ENCODE results near the gene PTPRK. TPM values are rescaled to one million over a fixed set of nuclear protein-coding genes. Genes with fewer than 3 reads are reported as not detected.

PTPRK gene
- total RNA-seq, 1 donor from 2014 or later: 117 TPM

DNA sequence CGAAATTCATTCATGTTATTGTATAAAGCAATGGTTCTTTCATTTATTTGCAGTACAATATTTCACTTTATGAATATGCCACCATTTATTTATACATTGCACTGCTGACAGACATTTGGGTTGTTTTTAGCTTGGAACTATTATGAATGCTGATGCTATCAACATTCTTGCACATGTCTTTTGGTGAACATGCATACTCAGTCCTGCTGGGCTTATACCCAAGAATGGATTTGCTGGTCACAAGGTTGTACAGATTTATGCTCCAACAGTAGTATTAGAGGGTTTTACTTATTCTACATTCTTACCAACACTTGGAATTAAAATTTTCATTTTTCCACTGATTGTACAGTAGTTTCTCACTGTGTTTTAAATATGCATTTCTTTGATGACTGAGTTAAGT is 126.2 kb downstream of the PTPRK start:
- no peak for DNase-seq (ENCODE audit: low read depth)
- Histone ChIP-seq H3K36me3 (ENCODE audit: control insufficient read depth, insufficient read depth, low read length) (no peaks in the 10 kb centered on the region), H3K4me3 (ENCODE audit: low read depth, low read length) (no peak overlapping the region), H3K27me3 (ENCODE audit: control insufficient read depth, insufficient read depth, low read length) (no peaks in the 10 kb centered on the region)
- TF ChIP-seq, protein P1, sequence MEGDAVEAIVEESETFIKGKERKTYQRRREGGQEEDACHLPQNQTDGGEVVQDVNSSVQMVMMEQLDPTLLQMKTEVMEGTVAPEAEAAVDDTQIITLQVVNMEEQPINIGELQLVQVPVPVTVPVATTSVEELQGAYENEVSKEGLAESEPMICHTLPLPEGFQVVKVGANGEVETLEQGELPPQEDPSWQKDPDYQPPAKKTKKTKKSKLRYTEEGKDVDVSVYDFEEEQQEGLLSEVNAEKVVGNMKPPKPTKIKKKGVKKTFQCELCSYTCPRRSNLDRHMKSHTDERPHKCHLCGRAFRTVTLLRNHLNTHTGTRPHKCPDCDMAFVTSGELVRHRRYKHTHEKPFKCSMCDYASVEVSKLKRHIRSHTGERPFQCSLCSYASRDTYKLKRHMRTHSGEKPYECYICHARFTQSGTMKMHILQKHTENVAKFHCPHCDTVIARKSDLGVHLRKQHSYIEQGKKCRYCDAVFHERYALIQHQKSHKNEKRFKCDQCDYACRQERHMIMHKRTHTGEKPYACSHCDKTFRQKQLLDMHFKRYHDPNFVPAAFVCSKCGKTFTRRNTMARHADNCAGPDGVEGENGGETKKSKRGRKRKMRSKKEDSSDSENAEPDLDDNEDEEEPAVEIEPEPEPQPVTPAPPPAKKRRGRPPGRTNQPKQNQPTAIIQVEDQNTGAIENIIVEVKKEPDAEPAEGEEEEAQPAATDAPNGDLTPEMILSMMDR (IDR thresholded peaks at IDR 0.05; ENCODE audit: insufficient read depth, low read length, poor library complexity, severe bottlenecking): no peak

DNA sequence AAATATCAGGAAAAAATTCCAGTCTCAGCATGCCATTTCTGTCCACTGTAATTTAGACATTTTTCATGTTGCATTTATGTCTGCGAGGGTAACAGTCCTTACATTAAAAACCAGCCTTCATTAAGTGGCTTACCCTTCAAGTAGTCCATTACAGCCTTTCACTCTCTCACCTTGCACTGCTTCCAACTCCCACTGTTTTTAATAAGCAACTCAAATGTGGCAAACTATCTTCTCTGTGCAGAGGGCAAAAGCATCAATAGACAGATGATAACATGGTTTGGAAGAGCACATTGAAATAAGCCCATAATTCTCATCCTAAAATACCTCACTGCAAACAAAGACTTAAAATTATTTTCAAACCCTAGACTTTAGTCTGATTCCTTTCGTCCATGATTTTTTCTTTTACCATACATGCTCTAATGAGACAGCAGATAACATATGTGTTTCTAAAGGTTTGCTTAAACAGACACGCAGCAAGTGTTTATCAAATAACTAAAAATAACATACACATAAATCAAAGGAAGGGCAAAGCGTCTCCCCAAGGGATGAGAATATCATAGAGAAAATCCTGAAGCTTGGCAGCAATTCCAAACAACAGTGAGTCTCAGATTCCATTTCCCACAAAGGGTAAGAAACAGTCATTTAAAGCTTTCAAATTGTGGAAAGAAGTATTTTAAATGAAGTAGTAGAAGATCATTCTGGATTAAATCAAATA is 130.4 kb downstream of the PTPRK start:
- no peak for DNase-seq (ENCODE audit: low read depth)
- TF ChIP-seq, protein P1 (IDR thresholded peaks at IDR 0.05; ENCODE audit: insufficient read depth, low read length, poor library complexity, severe bottlenecking): no peak

DNA sequence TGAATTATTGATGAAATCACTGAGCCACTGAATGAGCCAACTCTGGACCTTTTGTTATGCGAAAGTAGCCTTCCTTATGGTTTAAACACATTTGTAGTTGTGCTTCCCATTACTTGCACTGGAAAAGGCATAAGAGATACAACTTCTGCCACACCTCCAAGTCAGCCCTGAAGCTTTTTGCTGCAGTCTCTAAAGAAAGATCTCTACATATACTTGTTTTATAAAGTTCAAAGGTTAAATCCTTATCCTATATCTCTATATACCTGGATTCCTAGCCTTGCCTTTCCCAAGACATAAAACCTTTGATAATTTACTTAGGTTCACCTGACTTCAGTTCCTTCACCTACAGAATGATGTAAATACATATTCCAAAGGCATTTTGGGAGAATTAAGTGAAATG is 132.0 kb downstream of the PTPRK start:
- DNase-seq (ENCODE audit: low read depth): no peak
- Histone ChIP-seq H3K4me3 (ENCODE audit: low read depth, low read length) (no peak overlapping the region), H3K27me3 (ENCODE audit: control insufficient read depth, insufficient read depth, low read length) (no peaks in the 10 kb centered on the region), H3K36me3 (ENCODE audit: control insufficient read depth, insufficient read depth, low read length) (no peaks in the 10 kb centered on the region)
- TF ChIP-seq, protein P1 (IDR thresholded peaks at IDR 0.05; ENCODE audit: insufficient read depth, low read length, poor library complexity, severe bottlenecking): no peak

More for the DNA sequence above, 130.4 kb downstream of the PTPRK start:
- no peaks in the 10 kb centered on the region for H3K36me3 ChIP-seq (ENCODE audit: control insufficient read depth, insufficient read depth, low read length)
- H3K27me3 ChIP-seq (ENCODE audit: control insufficient read depth, insufficient read depth, low read length): no peaks in the 10 kb centered on the region
- H3K4me3 ChIP-seq (ENCODE audit: low read depth, low read length): no peak overlapping the region

DNA sequence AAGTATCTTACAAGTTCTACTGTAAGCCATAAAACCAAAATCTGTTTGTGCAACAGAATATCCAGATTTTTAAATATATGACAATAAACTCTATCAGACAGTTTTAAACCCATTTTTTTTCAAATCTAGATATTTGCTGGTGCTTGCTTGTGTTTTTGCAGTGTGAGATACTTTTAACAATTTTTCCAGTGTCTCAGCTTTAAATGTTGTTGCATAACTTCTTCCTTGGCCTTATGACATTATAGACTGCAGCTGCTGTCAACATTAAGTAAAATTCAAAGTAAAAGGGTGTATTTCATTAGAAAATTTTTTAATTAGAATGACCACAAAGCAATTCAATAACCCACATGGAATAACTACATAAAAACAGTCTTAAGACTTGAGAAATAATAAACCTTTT is 139.5 kb downstream of the PTPRK start:
- Histone ChIP-seq H3K27me3 (ENCODE audit: control insufficient read depth, insufficient read depth, low read length) (no peaks in the 10 kb centered on the region), H3K4me3 (ENCODE audit: low read depth, low read length) (no peak overlapping the region), H3K36me3 (ENCODE audit: control insufficient read depth, insufficient read depth, low read length) (no peaks in the 10 kb centered on the region)
- no peak for DNase-seq (ENCODE audit: low read depth)
- TF ChIP-seq, protein P1 (IDR thresholded peaks at IDR 0.05; ENCODE audit: insufficient read depth, low read length, poor library complexity, severe bottlenecking): no peak

DNA sequence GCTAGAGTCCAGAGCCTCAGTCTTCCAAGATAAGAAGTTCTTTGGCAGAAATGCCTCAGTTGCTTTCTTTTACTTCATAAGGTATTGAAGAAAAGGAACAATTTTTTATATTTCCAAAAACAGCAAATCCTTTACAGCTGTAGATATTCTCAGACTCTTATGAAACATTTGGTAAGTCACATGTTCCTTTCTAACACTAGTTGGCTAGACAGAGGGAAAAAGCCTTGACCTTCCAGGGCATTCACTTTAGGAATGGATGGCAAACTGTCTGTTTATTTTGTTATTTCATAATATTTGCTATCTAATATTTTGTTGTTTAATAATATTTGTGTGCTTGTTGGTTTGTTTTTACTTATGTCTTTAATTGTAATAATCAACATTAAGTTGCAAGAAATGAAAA is 140.8 kb downstream of the PTPRK start:
- TF ChIP-seq, protein P1 (IDR thresholded peaks at IDR 0.05; ENCODE audit: insufficient read depth, low read length, poor library complexity, severe bottlenecking): no peak
- H3K27me3 ChIP-seq (ENCODE audit: control insufficient read depth, insufficient read depth, low read length): no peaks in the 10 kb centered on the region
- no peak overlapping the region for H3K4me3 ChIP-seq (ENCODE audit: low read depth, low read length)
- H3K36me3 ChIP-seq (ENCODE audit: control insufficient read depth, insufficient read depth, low read length): no peaks in the 10 kb centered on the region
- DNase-seq (ENCODE audit: low read depth): no peak

DNA sequence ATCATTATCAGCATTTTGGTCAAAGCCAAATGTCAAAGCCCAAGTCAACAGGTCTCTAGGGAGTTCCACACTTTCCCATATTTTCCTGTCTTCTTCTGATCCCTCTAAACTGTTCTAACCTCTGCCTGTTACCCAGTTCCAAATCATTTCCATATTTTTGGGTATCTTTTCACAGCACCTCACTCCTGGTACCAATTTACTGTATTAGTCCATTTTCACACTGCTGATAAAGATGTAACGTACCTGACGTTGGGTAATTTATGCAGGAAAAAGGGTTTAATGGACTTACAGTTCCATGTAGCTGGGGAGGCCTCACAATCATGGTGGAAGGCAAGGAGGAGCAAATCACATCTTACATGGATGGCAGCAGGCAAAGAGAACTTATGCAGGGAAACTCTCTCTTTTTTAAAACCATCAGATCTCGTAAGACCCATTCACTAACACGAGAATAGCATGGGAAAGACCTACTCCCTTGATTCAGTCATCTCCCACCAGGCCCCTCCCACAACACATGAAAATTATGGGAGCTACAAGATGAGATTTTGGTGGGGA is 143.4 kb downstream of the PTPRK start:
- no peak for DNase-seq (ENCODE audit: low read depth)
- H3K27me3 ChIP-seq (ENCODE audit: control insufficient read depth, insufficient read depth, low read length): no peaks in the 10 kb centered on the region
- TF ChIP-seq, protein P1 (IDR thresholded peaks at IDR 0.05; ENCODE audit: insufficient read depth, low read length, poor library complexity, severe bottlenecking): no peak
- H3K36me3 ChIP-seq (ENCODE audit: control insufficient read depth, insufficient read depth, low read length): no peaks in the 10 kb centered on the region
- H3K4me3 ChIP-seq (ENCODE audit: low read depth, low read length): no peak overlapping the region
